ENCODE results near the gene PDS5A.

GRCh38 chr4:39941682-39942217 is 36.0 kb downstream of the PDS5A start:
- TF ChIP-seq CTCF (IDR thresholded peaks at IDR 0.05), result no peak
- TF ChIP-seq POLR2AphosphoS5 (IDR thresholded peaks at IDR 0.05; ENCODE audit: insufficient read depth in 1 of 2, low read depth in 1 of 2), result no peak
- no peak for TF ChIP-seq POLR2A (IDR thresholded peaks at IDR 0.05)

Data from vagina (tissue), 2 donors.